ENCODE results near the gene CYTH1.

The CYTH1 gene

DNA sequence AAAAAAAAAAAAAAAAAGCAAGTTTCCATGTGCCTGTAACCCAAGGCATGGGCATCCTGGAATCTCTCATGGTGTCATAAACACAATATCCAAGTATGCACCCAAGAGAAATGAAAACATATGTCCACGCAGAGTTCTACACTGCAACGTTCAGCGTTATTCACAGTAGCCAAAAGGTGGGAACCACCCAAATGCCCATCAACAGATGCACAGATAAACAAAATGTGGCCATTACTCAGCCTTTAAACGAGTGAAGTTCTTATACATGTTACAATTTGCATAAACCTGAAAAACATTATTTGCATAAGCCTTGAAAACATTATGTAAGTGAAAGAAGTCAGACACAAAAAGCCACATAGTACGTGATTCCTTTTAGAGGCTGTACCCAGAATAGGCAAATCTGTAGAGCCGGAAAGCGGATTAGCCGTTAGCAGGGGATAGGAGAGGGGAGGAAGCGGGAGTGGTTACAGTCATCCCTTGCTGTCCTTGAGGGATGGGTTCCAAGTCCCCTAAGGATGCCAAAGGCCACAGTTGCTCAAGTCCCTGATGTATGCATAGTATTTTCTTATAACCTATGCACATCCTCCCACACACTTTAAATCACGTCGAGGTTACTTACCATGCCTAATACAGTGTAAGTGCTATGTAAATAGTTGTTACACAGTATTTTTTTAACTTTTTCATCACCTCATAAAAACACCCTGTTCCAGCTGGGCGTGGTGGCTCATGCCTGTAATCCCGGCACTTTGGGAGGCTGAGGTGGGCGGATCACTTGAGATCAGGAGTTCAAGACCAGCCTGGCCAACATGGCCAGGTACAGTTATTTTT, 157.5 kb downstream of the CYTH1 start:
- H3K4me3 ChIP-seq (ENCODE audit: low read depth, low read length): no peak overlapping the region
- 0 out of 2 replicates have a peak, but pooled peaks cover 2% of the 10 kb centered on the region for H3K9me3 ChIP-seq (ENCODE audit: control insufficient read depth, insufficient read depth, low read length)
- H3K27ac ChIP-seq (ENCODE audit: low read depth, low read length): no peak overlapping the region
- no peaks in the 10 kb centered on the region for H3K36me3 ChIP-seq (ENCODE audit: control insufficient read depth, insufficient read depth, low read length)
- no peaks in the 10 kb centered on the region for H3K27me3 ChIP-seq (ENCODE audit: control insufficient read depth, insufficient read depth, low read length)
- H3K4me1 ChIP-seq (ENCODE audit: control insufficient read depth, insufficient read depth, low read length): no peaks in the 10 kb centered on the region
- H3K9ac ChIP-seq (ENCODE audit: low read depth, low read length): no peak overlapping the region

Measured in HUES48 (cell line).